ENCODE data around the gene TMEM30A. TPM values are rescaled to one million over a fixed set of nuclear protein-coding genes. Genes with fewer than 3 reads are reported as not detected.

TMEM30A gene
- total RNA-seq, 2 experiments from 2014 or later, result 39.7 to 39.9 TPM

GRCh38 chr6:75301537-75301936, 16.9 kb upstream of the TMEM30A start:
- Mint-ChIP-seq H3K27ac (no peak overlapping the region), H3K9me3 (no peaks in the 10 kb centered on the region), H3K4me3 (no peak overlapping the region), H3K27me3 (peaks cover 3% of the 10 kb centered on the region), H3K36me3 (ENCODE audit: low read depth) (no peaks in the 10 kb centered on the region), H3K4me1 (ENCODE audit: low read depth) (no peaks in the 10 kb centered on the region)
- TF ChIP-seq, protein P1, sequence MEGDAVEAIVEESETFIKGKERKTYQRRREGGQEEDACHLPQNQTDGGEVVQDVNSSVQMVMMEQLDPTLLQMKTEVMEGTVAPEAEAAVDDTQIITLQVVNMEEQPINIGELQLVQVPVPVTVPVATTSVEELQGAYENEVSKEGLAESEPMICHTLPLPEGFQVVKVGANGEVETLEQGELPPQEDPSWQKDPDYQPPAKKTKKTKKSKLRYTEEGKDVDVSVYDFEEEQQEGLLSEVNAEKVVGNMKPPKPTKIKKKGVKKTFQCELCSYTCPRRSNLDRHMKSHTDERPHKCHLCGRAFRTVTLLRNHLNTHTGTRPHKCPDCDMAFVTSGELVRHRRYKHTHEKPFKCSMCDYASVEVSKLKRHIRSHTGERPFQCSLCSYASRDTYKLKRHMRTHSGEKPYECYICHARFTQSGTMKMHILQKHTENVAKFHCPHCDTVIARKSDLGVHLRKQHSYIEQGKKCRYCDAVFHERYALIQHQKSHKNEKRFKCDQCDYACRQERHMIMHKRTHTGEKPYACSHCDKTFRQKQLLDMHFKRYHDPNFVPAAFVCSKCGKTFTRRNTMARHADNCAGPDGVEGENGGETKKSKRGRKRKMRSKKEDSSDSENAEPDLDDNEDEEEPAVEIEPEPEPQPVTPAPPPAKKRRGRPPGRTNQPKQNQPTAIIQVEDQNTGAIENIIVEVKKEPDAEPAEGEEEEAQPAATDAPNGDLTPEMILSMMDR (IDR thresholded peaks at IDR 0.05), result no peak
- DNase-seq (no peak), ATAC-seq (no peak)
- CTCF ChIA-PET, result interaction anchor here (1.3 kb wide), 1 partner anchor 10 kb away, joined by 5 read pairs; no protein-coding TSS in a partner anchor
- POLR2A ChIA-PET, result no interaction called here
- intact Hi-C loops (cut with micrococcal nuclease), result no loop called here

- Mint-ChIP-seq H3K4me3 (no peak overlapping the region), H3K9me3 (no peaks in the 10 kb centered on the region), H3K36me3 (ENCODE audit: low read depth) (no peaks in the 10 kb centered on the region), H3K27ac (no peak overlapping the region), H3K4me1 (ENCODE audit: low read depth) (no peaks in the 10 kb centered on the region), H3K27me3 (peaks cover 2% of the 10 kb centered on the region)
- POLR2A ChIA-PET, result no interaction called here
- intact Hi-C loops (cut with micrococcal nuclease), result no loop called here
- no peak for ATAC-seq
- TF ChIP-seq, protein P1 (IDR thresholded peaks at IDR 0.05), result no peak
- CTCF ChIA-PET, result interaction anchor here (1.4 kb wide), 1 partner anchor 228 kb away, joined by 4 read pairs; no protein-coding TSS in a partner anchor
- DNase-seq, result no peak
Observed at GRCh38 chr6:75301088-75301487, 16.5 kb upstream of the TMEM30A start.

- no peak overlapping the region for H3K4me3 Mint-ChIP-seq
- TF ChIP-seq, protein P1 (IDR thresholded peaks at IDR 0.05), result no peak
- no peak overlapping the region for H3K27ac Mint-ChIP-seq
- H3K36me3 Mint-ChIP-seq (ENCODE audit: low read depth), result no peaks in the 10 kb centered on the region
- H3K9me3 Mint-ChIP-seq, result no peaks in the 10 kb centered on the region
- CTCF ChIA-PET, result interaction anchor here (0.6 to 1.7 kb wide), 4 partner anchors 17 to 229 kb away, joined by 3 to 5 read pairs (median 4); no protein-coding TSS in a partner anchor
- DNase-seq, result no peak
- no peaks in the 10 kb centered on the region for H3K27me3 Mint-ChIP-seq
- intact Hi-C loops (cut with micrococcal nuclease), result no loop called here
- POLR2A ChIA-PET, result no interaction called here
- no peaks in the 10 kb centered on the region for H3K4me1 Mint-ChIP-seq (ENCODE audit: low read depth)
- ATAC-seq, result no peak
Observed at GRCh38 chr6:75300531-75300855, 15.9 kb upstream of the TMEM30A start.

DNA sequence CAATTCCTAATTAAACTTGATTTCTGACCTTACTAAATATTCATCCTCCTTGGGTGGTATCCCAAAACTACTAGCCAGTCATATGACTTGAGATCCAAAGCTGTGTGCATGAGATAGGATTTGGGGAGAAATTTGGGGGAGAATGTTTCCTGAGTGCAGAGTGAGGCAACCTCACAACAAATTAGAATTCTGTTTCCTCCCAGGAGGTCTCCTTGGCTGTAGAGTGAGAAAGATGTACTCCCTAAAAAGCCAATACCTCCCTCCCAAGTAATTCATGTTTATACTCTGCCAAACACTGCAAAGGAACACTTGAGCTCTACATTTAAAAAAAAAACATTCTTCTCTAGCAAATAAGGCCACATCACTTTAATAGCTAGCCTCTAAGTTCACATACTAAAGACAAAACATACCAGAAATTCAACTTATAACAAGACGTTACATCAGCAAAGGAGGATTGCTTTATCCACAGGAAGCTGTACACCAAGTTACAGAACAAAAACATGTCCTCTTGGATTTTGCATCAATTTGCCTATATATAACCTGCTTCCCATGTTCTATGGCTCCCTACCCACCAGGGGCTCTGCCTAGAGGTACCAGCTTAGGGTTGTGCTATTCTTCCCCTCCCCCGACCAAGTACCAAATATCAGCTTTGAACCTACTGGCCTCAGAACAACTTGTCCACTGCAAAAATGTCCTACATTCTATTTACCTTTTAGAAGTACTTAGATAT, 15.4 kb upstream of the TMEM30A start:
- no peaks in the 10 kb centered on the region for H3K27me3 Mint-ChIP-seq

More for the DNA sequence above, 15.4 kb upstream of the TMEM30A start:
- CTCF ChIA-PET, result interaction anchor here (0.6 to 1.7 kb wide), 5 partner anchors 17 to 247 kb away, joined by 3 to 5 read pairs (median 4); no protein-coding TSS in a partner anchor
- Mint-ChIP-seq H3K9me3 (no peaks in the 10 kb centered on the region), H3K36me3 (ENCODE audit: low read depth) (no peaks in the 10 kb centered on the region), H3K4me1 (ENCODE audit: low read depth) (no peaks in the 10 kb centered on the region), H3K4me3 (no peak overlapping the region), H3K27ac (no peak overlapping the region)
- POLR2A ChIA-PET, result no interaction called here
- no peak for ATAC-seq
- TF ChIP-seq, protein P1 (IDR thresholded peaks at IDR 0.05), result no peak
- intact Hi-C loops (cut with micrococcal nuclease), result no loop called here
- no peak for DNase-seq

All from activated CD8-positive, alpha-beta T cell treated with anti-CD3 and anti-CD28 coated beads for 36 hours (primary cell).